Endothelial cell of umbilical vein (primary cell): ENCODE measurements around the gene KCNH8. TPM values are rescaled to one million over a fixed set of nuclear protein-coding genes. Genes with fewer than 3 reads are reported as not detected.

Experiments
- BruUV-seq: library from RNA; stranded (reverse); fragments of 400-500 nt; replicated peaks from 2 replicates; lab custom pipeline; 2021; lab: Mats Ljungman, UMichigan
- CTCF ChIA-PET: fragments of 300-600, 350-600 bp; sonication (Branson Sonifier 250); formaldehyde crosslinking; loops from one replicate; lab custom pipeline; 2021; ENCODE audit warnings: antibody characterized with exemption, inconsistent platforms; lab: Charles Lee
- POLR2A ChIA-PET: fragments of 300-600, 350-600 bp; sonication (Branson Sonifier 250); formaldehyde crosslinking; loops from one replicate; lab custom pipeline; 2021; ENCODE audit warnings: antibody characterized with exemption, inconsistent platforms; lab: Charles Lee
- DNase-seq: peaks from one replicate; pipeline ENCODE4 v3.0.0-alpha.2; 2011; ENCODE audit warnings: low read depth, low spot score
- FAIRE-seq: peaks from 2 replicates; lab custom pipeline; 2011; peaks lifted over from hg19 to GRCh38; lab: Jason Lieb, UNC
- H2AFZ ChIP-seq: 2 replicates; pipeline ENCODE4 v1.6.0; 2012; ENCODE audit warnings: low read depth, low read length, control low read depth, inconsistent platforms
- H3K27ac ChIP-seq: 2 replicates; pipeline ENCODE4 v1.5.1; 2011; ENCODE audit warnings: low read depth, mild to moderate bottlenecking, control low read depth, low read length, moderate library complexity; ENCODE audit not compliant: insufficient read depth
- H3K27me3 ChIP-seq, 2 experiments: 2 replicates each; pipeline versions ENCODE4 v1.6.0 to v1.6.1; 2011; ENCODE audit warnings: low read length in 2 of 2, mixed read lengths in 1 of 2; ENCODE audit not compliant: control insufficient read depth in 2 of 2, insufficient read depth in 2 of 2
- H3K36me3 ChIP-seq, 2 experiments: 2 replicates in 1 of 2; 3 replicates in 1 of 2; pipeline ENCODE4 v1.5.1; 2011; ENCODE audit warnings: low read length in 2 of 2, mild to moderate bottlenecking in 1 of 2, moderate library complexity in 1 of 2; ENCODE audit not compliant: control insufficient read depth in 2 of 2, insufficient read depth in 2 of 2; ENCODE audit errors: extremely low read depth in 1 of 2
- H3K4me1 ChIP-seq: 3 replicates; pipeline ENCODE4 v1.5.1; 2011; ENCODE audit warnings: mild to moderate bottlenecking, low read length; ENCODE audit not compliant: control insufficient read depth, insufficient read depth; ENCODE audit errors: extremely low read depth
- H3K4me2 ChIP-seq: 2 replicates; pipeline ENCODE4 v1.6.1; 2011; ENCODE audit warnings: low read length, control low read depth, mixed read lengths; ENCODE audit not compliant: insufficient read depth
- H3K4me3 ChIP-seq, 3 experiments: fragments of 200-600 bp in 1 of 3; sonication (generic), shearing (Covaris generic) in 1 of 3; replicated peaks in 1 of 3; 2 replicates each; pipeline ENCODE4 v1.5.1; 2011 to 2016; ENCODE audit warnings: control low read depth in 3 of 3, low read length in 3 of 3, mild to moderate bottlenecking in 2 of 3, inconsistent platforms in 1 of 3, low read depth in 1 of 3, moderate library complexity in 1 of 3; ENCODE audit not compliant: insufficient read depth in 1 of 3
- H3K79me2 ChIP-seq: 2 replicates; pipeline ENCODE4 v1.6.0; 2012; ENCODE audit warnings: low read length, inconsistent platforms; ENCODE audit not compliant: control insufficient read depth, insufficient read depth
- H3K9ac ChIP-seq: replicated peaks from 2 replicates; pipeline ENCODE3; 2011; ENCODE audit warnings: low read length, control low read depth; ENCODE audit not compliant: insufficient read depth; ENCODE audit errors: extremely low read depth
- H3K9me1 ChIP-seq: replicated peaks from 3 replicates; pipeline ENCODE4 v1.6.0; 2011; ENCODE audit warnings: mild to moderate bottlenecking, low read length; ENCODE audit not compliant: control insufficient read depth, insufficient read depth; ENCODE audit errors: extremely low read depth
- H3K9me3 ChIP-seq: replicated peaks from 2 replicates; pipeline ENCODE4 v1.5.1; 2012; ENCODE audit warnings: low read length, inconsistent platforms; ENCODE audit not compliant: control insufficient read depth, insufficient read depth
- H4K20me1 ChIP-seq: replicated peaks from 2 replicates; pipeline ENCODE3; 2011; ENCODE audit warnings: mild to moderate bottlenecking, low read length; ENCODE audit not compliant: control insufficient read depth, insufficient read depth; ENCODE audit errors: extremely low read depth
- EZH2 ChIP-seq: IDR thresholded peaks from 2 replicates; pipeline ENCODE4 v1.6.1; 2012; ENCODE audit warnings: borderline replicate concordance, low read depth, mild to moderate bottlenecking, moderate library complexity, low read length, inconsistent platforms; ENCODE audit not compliant: severe bottlenecking
- FOS ChIP-seq: IDR thresholded peaks from 2 replicates; pipeline ENCODE4 v1.6.1; 2011; ENCODE audit warnings: mild to moderate bottlenecking, low read length, moderate library complexity, borderline replicate concordance; ENCODE audit not compliant: insufficient read depth
- GATA2 ChIP-seq: IDR thresholded peaks from 2 replicates; pipeline ENCODE4 v1.7.0; 2011; ENCODE audit warnings: low read depth, mild to moderate bottlenecking, moderate library complexity, mixed read lengths, low read length; ENCODE audit not compliant: insufficient read length, insufficient read depth
- JUN ChIP-seq: IDR thresholded peaks from 2 replicates; pipeline ENCODE4 v1.6.1; 2011; ENCODE audit warnings: borderline replicate concordance, low read depth; ENCODE audit not compliant: insufficient read length, insufficient read depth
- MAX ChIP-seq: IDR thresholded peaks from 2 replicates; pipeline ENCODE4 v1.6.1; 2011; ENCODE audit not compliant: insufficient read depth, insufficient read length
- MYC ChIP-seq: IDR thresholded peaks from one replicate; pipeline ENCODE4 v1.6.1; 2011; ENCODE audit warnings: mild to moderate bottlenecking, low read depth, low read length
- POLR2A ChIP-seq: IDR thresholded peaks from 2 replicates; pipeline ENCODE4 v1.6.1; 2012; ENCODE audit warnings: low read depth, mild to moderate bottlenecking, control low read depth, low read length
- POLR2AphosphoS5 ChIP-seq: IDR thresholded peaks from 2 replicates; pipeline ENCODE4 v1.6.1; 2012; ENCODE audit warnings: low read depth, mild to moderate bottlenecking, control low read depth, low read length, moderate library complexity; ENCODE audit not compliant: insufficient read depth
- dilution Hi-C: fragments of 300-500 bp; cut with MboI; formaldehyde crosslinking; loops from one replicate; pipeline ENCODE4 v1.15.0; 2019; ENCODE audit warnings: low sequenced_read_pairs; ENCODE audit not compliant: extremely low pct_ligation_motif_present
- intact Hi-C: fragments of 100-400 bp; cut with micrococcal nuclease; formaldehyde crosslinking; loops from one replicate; pipeline ENCODE4 v1.10.0; 2022
- polyA plus RNA-seq, 4 experiments: library from polyadenylated mRNA; depleted of rRNA in 3 of 4; stranded (reverse) in 3 of 4; unstranded in 1 of 4; fragments of >200 nt; gene quantifications; 2 replicates each; pipeline versions ENCODE4 v1.2.1 to v1.2.3, GENCODE V29; 2011 to 2012; ENCODE audit warnings: missing spikeins in 1 of 4
- total RNA-seq: library from RNA; stranded (reverse); gene quantifications from 2 replicates; pipeline ENCODE4 v1.2.3, GENCODE V29; 2021
- TF ChIP-seq, protein P1 (sequence below), 2 donors: IDR thresholded peaks; 1 replicate in 1 of 2; 2 replicates in 1 of 2; pipeline ENCODE4 v1.5.1; 2011; ENCODE audit warnings: low read length in 2 of 2, mild to moderate bottlenecking in 2 of 2, moderate library complexity in 2 of 2, control low read depth in 1 of 2, inconsistent platforms in 1 of 2, low read depth in 1 of 2; ENCODE audit not compliant: insufficient read depth in 1 of 2; ENCODE audit errors: extremely low read depth in 1 of 2

KCNH8 gene
- total and polyA plus RNA-seq, 2 donors (not counting 3 experiments of a cell fraction or from before 2014, with no cell fraction given): not detected

DNA sequence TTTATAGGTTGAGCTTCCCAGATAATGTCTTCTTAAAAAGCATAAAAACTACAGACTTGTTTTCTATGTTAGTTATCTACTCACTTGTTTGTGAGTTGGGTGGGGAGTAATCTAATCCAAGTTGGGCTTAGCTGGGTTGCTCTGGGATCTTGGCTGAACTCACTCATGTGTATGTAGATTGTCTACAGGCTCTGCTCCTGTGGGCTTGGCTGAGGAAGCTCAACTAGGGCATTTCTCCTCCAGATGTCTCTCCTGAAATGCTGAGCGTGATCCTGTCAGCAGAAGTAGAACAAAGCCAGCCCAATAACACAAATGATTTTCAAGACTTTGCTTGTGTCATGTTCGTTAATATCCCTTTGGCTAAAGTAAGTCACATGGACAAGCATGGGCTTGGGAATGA, 17.3 kb downstream of the KCNH8 start:
- Histone ChIP-seq H3K9me3 (peaks cover 2% of the 10 kb centered on the region), H3K27me3 (no peaks in the 10 kb centered on the region), H3K9ac (no peak overlapping the region), H3K4me2 (no peak overlapping the region), H3K79me2 (no peaks in the 10 kb centered on the region), H3K9me1 (no peaks in the 10 kb centered on the region), H4K20me1 (no peaks in the 10 kb centered on the region), H3K4me3 (no peak overlapping the region), H3K36me3 (no peaks in the 10 kb centered on the region), H2AFZ (no peak overlapping the region), H3K27ac (no peak overlapping the region), H3K4me1 (no peaks in the 10 kb centered on the region)
- POLR2A ChIA-PET: no interaction called here
- no TSS peak for BruUV-seq
- intact Hi-C loops (no loop called here), dilution Hi-C loops (no loop called here)
- FAIRE-seq: no peak
- CTCF ChIA-PET: no interaction called here
- TF ChIP-seq MAX (no peak), GATA2 (no peak), MYC (no peak), POLR2A (no peak), POLR2AphosphoS5 (no peak), JUN (no peak), FOS (no peak), EZH2 (no peak)
- TF ChIP-seq, protein P1, sequence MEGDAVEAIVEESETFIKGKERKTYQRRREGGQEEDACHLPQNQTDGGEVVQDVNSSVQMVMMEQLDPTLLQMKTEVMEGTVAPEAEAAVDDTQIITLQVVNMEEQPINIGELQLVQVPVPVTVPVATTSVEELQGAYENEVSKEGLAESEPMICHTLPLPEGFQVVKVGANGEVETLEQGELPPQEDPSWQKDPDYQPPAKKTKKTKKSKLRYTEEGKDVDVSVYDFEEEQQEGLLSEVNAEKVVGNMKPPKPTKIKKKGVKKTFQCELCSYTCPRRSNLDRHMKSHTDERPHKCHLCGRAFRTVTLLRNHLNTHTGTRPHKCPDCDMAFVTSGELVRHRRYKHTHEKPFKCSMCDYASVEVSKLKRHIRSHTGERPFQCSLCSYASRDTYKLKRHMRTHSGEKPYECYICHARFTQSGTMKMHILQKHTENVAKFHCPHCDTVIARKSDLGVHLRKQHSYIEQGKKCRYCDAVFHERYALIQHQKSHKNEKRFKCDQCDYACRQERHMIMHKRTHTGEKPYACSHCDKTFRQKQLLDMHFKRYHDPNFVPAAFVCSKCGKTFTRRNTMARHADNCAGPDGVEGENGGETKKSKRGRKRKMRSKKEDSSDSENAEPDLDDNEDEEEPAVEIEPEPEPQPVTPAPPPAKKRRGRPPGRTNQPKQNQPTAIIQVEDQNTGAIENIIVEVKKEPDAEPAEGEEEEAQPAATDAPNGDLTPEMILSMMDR (IDR thresholded peaks at IDR 0.05; ENCODE audit: extremely low read depth in 1 of 2, insufficient read depth in 1 of 2, low read depth in 1 of 2, low read length in 2 of 2): no peak
- DNase-seq: no peak
